Non-pigmented ciliary epithelial cell (primary cell): ENCODE measurements around the gene USP14.
"Not testable (repeated sequence)": the region's sequence is repeated elsewhere in the genome, so short reads cannot be mapped to it uniquely, and the experiment has no call there.

Source experiments
- DNase-seq: peaks from one replicate; pipeline ENCODE4 v3.0.0-alpha.2; 2010; ENCODE audit warnings: low read depth

The USP14 gene

GRCh38 chr18:158128-159036, at the start of gene USP14:
USP14 (plus strand) TSS chr18:158557; CDS start chr18:158699, 142 bp downstream.
- DNase-seq, result peak; percentile 83

- not testable (repeated sequence) for DNase-seq
Observed at GRCh38 chr18:108665-109063, 49.7 kb upstream of the USP14 start.

- not testable (repeated sequence) for DNase-seq
Observed at GRCh38 chr18:109130-109921, 49.0 kb upstream of the USP14 start.

DNA sequence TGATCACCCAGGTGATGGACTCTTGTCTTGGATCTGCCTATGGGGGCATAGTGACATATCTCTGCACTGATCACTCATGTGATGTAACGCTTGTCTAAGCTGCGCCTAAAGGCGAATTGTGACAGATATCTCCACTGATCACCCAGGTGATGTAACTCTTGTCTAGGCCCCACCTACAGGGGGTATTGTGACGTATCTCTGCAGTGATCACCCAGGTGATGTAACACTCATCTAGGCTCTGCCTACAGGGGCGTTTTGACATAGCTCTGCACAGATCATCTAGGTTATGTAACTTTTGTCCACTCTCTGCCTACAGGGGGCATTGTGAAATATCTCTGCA, 48.5 kb upstream of the USP14 start:
- DNase-seq, result not testable (repeated sequence)

DNA sequence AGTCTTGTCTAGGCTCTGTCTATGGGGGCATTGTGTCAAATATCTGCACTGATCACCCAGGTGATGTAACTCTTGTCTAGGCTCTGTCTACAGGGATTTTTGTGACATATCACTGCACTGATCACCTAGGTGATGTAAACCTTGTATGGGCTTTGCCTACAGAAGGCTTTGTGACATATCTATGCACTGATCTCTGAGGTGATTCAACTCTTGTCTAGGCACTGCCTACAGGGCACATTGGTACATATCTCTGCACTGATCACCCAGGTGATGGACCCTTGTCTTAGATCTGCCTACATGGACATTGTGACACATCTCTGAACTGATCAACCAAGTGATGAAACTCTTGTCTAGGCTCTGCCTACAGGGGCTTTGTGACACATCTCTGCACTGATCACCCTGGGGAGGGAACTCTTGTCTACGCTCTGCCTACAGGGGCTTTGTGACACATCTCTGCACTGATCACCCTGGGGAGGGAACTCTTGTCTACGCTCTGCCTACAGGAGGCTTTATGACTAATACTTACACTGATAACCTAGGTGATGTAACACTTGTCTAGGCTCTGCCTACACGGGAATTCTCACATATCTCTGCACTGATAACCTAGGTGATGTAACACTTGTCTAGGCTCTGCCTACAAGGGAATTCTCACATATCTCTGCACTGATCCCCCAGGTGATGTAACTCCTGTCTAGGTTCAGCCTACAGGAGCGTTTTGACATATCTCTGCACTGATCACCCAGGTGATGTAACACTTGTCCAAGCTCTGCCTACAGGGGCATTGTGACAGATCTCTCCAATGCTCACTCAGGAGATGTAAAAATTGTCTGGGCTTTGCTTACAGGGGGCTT, 47.8 kb upstream of the USP14 start:
- not testable (repeated sequence) for DNase-seq

DNA sequence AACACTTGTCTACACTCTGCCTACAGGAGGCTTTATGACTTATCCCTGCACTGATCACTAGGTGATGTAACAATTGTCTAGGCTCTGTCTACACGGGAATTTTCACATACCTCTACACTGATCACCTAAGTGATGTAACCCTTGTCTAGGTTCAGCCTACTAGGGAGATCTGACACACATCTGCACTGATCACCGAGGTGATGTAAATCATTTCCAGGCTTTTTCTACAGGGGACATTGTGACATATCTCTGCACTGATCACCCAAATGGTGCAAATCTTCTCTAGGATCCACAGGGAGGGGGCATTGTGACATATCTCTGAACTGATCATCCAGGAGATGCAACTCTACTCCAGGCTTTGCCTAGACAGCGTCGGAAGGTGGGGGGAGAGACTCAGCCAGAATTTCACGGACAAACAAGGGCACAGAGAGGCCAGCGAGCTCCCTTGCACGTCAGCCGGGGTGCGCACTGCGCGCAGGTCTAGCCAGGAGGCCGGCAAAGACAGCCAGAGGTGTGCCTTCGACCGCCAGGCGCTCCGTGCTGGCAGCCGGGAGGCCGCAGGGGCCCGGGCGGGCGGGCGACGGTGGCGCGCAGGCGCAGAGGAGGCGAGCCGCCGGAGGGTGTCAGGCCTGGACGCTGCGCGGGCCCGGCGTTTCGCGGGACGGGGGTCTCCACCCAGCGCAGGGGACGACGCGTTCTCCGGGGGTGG, 46.9 kb upstream of the USP14 start:
- DNase-seq, result no peak

DNA sequence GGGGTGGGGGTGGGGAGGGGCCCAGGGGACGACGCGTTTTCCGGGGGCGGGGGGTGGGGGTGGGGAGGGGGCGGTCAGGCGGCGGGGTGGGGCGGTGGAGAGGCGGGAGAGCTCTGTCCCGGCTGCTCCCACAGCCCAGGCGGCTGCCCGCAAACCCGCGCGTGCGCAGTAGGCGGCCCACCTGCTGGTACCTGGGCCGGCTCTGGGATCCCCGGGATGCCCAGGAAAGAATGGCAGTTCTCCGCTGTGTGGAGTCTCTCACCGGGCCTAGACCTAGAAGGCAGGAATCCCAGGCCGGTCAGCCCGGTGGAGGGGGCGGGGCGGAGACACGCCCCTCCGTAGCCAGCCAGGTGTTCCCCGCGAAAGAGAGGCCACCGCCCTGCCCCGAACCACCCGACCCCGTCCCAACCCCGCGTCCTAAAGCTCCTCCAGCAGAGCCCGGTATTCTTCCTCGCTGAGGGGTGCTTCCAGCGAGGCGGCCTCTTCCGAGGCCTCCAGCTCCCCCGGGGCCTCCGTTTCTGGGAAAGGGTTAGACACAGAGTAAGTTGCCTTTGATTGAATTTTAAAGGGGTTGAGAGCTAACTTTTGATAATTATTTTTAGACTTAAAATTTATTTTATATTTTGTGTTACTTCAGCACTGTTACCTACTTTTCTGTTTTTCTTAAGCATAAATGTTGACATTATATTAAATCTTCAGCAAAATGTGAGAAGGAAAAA, 46.2 kb upstream of the USP14 start:
- not testable (repeated sequence) for DNase-seq

- not testable (repeated sequence) for DNase-seq
Observed at GRCh38 chr18:120539-121260, 37.7 kb upstream of the USP14 start.

DNA sequence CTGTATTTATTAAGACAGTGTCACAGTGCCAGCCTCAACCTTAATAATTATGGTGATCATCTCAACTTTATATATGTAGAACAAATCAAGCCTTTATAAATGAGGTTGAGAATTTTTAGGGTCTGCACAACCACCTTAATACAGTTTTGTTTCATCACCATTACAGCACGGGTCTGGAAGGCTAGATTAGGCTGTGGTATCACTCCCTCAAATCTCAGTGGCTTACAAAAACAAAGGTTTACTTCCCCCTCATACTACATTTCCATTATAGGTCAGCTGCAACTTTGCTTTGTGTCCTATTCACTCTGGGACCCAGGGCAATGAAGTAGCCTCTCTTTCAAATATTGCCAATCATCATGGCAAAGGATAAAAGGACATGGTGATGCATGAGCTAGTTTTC, 23.3 kb upstream of the USP14 start:
- DNase-seq, result no peak

- DNase-seq, result no peak
Observed at GRCh38 chr18:136433-136832, 21.9 kb upstream of the USP14 start.

GRCh38 chr18:137327-137726, 21.0 kb upstream of the USP14 start:
- DNase-seq, result no peak

DNA sequence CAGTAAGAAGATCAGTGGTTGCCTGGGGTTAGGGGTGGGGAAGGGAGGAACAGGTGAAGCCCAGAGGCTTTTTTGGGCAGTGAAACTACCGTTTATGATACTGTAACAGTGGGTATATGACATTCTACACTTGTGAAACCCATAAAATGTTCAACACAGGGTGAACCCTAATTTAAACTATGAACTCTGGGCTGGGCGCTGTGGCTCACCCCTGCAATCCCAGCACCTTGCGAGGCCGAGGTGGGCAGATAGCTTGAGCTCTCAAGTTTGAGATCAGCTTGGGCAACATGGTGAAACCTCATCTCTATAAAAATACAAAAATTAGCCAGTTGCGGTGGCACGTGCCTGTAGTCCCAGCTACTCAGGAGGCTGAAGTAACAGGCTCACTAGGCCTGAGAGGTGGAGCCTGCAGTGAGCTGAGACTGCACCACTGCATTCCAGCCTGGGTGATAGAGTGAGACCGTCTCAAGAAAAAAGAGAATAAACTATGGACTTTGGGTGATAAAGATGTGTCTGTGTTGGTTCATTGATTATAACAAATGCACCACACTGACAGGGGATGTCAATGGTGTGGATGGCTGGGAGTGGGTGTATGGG, 17.6 kb upstream of the USP14 start:
- no peak for DNase-seq

GRCh38 chr18:142624-143296, 15.6 kb upstream of the USP14 start:
- DNase-seq, result not testable (repeated sequence)

DNA sequence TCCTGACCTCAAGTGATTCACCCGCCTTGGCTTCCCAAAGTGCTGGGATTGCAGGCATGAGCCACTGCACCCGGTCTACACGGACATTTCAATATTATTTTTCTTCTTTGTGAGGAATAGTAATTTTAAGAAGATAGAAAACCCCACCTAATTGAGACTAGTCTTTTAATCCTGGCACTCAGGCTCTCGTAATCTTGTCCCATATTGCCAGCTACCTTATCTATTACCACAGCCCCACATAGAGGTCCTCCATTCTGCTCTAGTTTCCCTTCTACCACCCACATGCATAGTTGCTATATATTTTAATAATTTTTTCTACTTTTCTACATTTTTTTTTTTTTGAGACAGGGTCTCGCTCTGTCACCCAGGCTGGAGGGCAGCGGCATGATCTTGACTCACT, 9.5 kb upstream of the USP14 start:
- DNase-seq, result no peak

DNA sequence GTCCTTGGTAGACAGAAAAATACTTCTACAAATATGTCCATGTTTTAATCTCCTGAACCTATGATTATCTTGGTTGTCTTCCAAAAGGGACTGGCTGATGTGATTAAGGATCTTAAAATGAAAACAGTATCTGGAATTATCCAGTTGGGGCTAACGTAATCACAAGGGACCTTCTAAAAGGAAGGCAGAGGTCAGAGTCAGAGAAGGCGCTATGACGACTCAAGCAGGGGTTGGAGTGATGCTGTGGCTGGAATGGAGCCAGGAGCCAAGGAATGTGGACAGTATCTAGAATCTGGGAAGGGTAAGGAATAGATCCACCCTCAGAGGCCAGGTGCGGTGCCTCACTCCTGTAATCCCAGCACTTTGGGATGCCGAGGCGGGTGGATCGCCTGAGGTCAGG, 4.2 kb upstream of the USP14 start:
- DNase-seq, result no peak

- no peak for DNase-seq
Observed at GRCh38 chr18:155688-156087, 2.7 kb upstream of the USP14 start.

DNA sequence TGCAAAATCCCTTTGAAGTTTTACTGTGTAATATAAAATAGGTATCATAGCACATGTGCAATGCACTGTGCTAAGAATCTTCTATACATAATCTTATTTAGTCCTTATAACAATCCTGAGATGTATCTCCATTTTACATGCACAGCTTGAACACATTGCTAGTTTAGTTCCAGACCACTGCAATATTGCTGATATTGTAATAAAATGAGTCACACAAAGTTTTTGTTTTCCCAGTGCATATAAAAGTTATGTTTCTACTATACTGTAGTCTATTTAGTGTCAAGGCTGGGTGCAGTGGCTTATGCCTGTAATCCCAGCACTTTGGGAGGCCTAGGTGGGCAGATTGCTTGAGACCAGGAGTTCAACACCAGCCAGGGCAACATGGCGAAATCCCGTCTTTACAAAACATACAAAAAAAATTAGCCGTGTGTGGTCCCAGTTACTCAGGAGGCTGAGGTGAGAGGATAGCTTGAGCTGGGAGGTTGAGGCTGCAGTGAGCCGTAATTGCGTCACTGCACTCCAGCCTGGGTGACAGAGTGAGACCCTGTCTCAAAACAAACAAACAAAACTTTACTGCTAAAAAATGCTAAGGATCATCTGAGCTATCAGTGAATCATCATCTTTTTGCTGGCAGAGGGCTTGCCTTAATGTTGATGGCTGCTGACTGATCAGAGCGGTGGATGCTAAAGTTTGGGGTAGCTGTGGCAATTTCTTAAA, 1.7 kb upstream of the USP14 start:
- no peak for DNase-seq

DNA sequence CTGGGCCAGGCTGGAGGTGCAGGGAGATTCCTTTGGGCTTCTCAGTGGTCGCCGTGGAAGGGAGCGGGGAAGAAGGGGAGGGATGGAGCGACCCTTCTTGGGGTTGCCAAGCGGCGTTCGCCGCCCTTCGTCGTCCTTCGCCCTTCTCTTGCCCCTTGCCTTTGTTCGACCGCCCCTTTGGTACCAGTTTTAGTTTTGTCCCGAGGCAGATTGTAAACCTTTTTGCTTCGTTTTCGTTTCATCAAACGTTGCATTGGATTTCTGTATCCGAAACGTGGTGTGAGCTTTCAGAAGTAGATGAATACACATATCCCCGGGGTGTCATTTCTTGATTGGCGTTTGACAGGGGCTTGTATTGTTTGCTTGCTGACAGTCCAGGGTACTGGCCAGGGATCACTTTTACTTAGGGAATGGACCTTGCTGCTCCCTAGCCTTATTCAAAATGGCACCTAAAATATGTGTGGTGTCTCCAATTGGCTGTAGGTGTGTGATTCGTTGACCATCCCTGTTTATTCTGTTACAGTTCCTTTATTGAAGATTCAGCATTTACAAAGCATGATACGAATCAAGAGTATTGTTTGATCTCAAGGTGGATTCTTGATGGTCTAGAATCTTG, 788 bp downstream of the USP14 start:
- DNase-seq, result no peak
